Measurements from ENCODE around the gene SYNJ2.

- TF ChIP-seq CTCF (IDR thresholded peaks at IDR 0.05) = no peak
- TF ChIP-seq POLR2A (IDR thresholded peaks at IDR 0.05) = no peak
These were observed 36.0 kb downstream of the SYNJ2 start for GRCh38 chr6:158017621-158018040.
